PC-3 (cell line): ENCODE measurements around the gene TGIF2.

Experiments
- CTCF ChIP-seq: fragments of 300-600 bp; sonication (generic); conservative IDR thresholded peaks from 2 replicates; pipeline ENCODE4 v1.5.1; 2017; ENCODE audit warnings: antibody characterized with exemption, low read depth, mild to moderate bottlenecking, low read length
- EZH2phosphoT487 ChIP-seq: fragments of 300-600 bp; sonication (generic); IDR thresholded peaks from 2 replicates; pipeline ENCODE4 v1.6.1; 2018; ENCODE audit warnings: mild to moderate bottlenecking, antibody characterized with exemption, low read length, borderline replicate concordance

DNA sequence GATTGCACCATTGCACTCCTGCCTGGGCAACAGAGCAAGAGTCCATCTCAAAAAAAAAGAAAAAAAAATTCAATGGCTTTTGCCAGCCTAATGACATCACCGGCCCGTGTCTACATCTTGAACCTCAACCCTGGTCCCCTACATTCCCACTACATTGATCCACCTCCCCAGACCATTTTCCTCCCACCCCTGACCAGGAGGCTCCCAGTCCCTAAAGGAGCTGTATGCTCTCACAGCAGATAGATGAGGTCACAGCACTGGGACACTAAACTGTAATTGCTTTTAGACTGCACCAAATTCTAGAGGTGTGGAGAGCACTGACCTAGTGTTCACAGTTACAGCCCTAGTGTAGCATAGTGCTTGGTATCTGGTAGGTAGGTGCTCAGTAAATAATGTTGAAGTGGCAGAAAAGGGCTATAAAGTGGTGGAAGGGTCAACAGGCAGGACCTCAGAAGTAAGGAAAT, 10.7 kb downstream of the TGIF2 start:
- no peak for TF ChIP-seq CTCF
- TF ChIP-seq EZH2phosphoT487 = no peak
